ENCODE data around the gene FNIP2. TPM values are rescaled to one million over a fixed set of nuclear protein-coding genes. Genes with fewer than 3 reads are reported as not detected.

The FNIP2 gene
- polyA plus RNA-seq, 1 donor from 2014 or later: 51.7 TPM

- Histone ChIP-seq H3K4me2 (ENCODE audit: low read length) (no peak overlapping the region), H3K27ac (ENCODE audit: low read length) (no peak overlapping the region), H3K36me3 (ENCODE audit: insufficient read depth, low read length) (no peaks in the 10 kb centered on the region), H3K9me3 (ENCODE audit: low read length) (no peaks in the 10 kb centered on the region), H2AFZ (ENCODE audit: low read depth, low read length) (no peak overlapping the region), H3K27me3 (ENCODE audit: insufficient read depth, low read depth, low read length) (no peaks in the 10 kb centered on the region), H3K9ac (ENCODE audit: low read length) (no peak overlapping the region), H3K79me2 (replicated peaks; ENCODE audit: insufficient read depth, low read length) (peaks cover 37% of the 10 kb centered on the region), H3K4me3 (ENCODE audit: low read length) (no peak overlapping the region), H3K9me2 (ENCODE audit: insufficient read depth, low read length) (no peaks in the 10 kb centered on the region), H3F3A (ENCODE audit: insufficient read depth, low read length, poor library complexity, severe bottlenecking) (no peaks in the 10 kb centered on the region), H4K20me1 (ENCODE audit: insufficient read depth) (no peaks in the 10 kb centered on the region)
- TF ChIP-seq EZH2 (IDR thresholded peaks at IDR 0.05; ENCODE audit: borderline replicate concordance, insufficient read depth, low read length, poor library complexity, severe bottlenecking): no peak
- TF ChIP-seq SMC3 (conservative IDR thresholded peaks at IDR 0.05; ENCODE audit: poor library complexity): no peak
Observed at GRCh38 chr4:158766434-158767044, 2.3 kb upstream of the FNIP2 start.

DNA sequence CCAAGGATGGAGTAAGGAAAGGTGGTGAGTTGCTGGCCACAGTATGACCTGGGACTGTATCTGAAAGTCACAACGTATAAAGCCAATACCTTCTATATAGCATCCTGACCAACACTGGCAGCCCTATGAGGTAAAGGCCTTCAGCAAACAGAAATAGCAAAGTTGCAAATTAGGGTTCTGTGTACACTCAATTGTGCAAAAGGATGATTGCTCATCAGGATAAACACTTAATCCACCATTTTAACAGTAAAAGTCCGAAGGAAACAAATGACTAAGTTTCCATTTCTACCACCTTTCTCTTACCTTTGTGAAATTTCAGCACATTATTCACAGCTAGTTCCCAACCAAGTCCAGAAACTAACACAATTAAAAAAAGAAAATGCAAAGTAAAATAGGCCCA, 1.4 kb upstream of the FNIP2 start:
- peaks cover 46% of the 10 kb centered on the region for H3K79me2 ChIP-seq (replicated peaks; ENCODE audit: insufficient read depth, low read length)
- H3K36me3 ChIP-seq (ENCODE audit: insufficient read depth, low read length): no peaks in the 10 kb centered on the region
- no peaks in the 10 kb centered on the region for H3K27me3 ChIP-seq (ENCODE audit: insufficient read depth, low read depth, low read length)
- no peaks in the 10 kb centered on the region for H4K20me1 ChIP-seq (ENCODE audit: insufficient read depth)
- H3K4me3 ChIP-seq (ENCODE audit: low read length): peak overlapping the region; percentile 76
- H3K9me2 ChIP-seq (ENCODE audit: insufficient read depth, low read length): no peaks in the 10 kb centered on the region
- TF ChIP-seq MXI1 (conservative IDR thresholded peaks at IDR 0.05; ENCODE audit: poor library complexity, severe bottlenecking): no peak
- no peak for TF ChIP-seq POLR2AphosphoS5 (IDR thresholded peaks at IDR 0.05)
- no peak for TF ChIP-seq EZH2 (IDR thresholded peaks at IDR 0.05; ENCODE audit: borderline replicate concordance, insufficient read depth, low read length, poor library complexity, severe bottlenecking)
- TF ChIP-seq, protein P1, sequence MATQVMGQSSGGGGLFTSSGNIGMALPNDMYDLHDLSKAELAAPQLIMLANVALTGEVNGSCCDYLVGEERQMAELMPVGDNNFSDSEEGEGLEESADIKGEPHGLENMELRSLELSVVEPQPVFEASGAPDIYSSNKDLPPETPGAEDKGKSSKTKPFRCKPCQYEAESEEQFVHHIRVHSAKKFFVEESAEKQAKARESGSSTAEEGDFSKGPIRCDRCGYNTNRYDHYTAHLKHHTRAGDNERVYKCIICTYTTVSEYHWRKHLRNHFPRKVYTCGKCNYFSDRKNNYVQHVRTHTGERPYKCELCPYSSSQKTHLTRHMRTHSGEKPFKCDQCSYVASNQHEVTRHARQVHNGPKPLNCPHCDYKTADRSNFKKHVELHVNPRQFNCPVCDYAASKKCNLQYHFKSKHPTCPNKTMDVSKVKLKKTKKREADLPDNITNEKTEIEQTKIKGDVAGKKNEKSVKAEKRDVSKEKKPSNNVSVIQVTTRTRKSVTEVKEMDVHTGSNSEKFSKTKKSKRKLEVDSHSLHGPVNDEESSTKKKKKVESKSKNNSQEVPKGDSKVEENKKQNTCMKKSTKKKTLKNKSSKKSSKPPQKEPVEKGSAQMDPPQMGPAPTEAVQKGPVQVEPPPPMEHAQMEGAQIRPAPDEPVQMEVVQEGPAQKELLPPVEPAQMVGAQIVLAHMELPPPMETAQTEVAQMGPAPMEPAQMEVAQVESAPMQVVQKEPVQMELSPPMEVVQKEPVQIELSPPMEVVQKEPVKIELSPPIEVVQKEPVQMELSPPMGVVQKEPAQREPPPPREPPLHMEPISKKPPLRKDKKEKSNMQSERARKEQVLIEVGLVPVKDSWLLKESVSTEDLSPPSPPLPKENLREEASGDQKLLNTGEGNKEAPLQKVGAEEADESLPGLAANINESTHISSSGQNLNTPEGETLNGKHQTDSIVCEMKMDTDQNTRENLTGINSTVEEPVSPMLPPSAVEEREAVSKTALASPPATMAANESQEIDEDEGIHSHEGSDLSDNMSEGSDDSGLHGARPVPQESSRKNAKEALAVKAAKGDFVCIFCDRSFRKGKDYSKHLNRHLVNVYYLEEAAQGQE (IDR thresholded peaks at IDR 0.05; ENCODE audit: borderline replicate concordance): no peak
- TF ChIP-seq EP300 (conservative IDR thresholded peaks at IDR 0.05; ENCODE audit: poor library complexity, severe bottlenecking): no peak
- no peak for TF ChIP-seq RAD21 (conservative IDR thresholded peaks at IDR 0.05)
- TF ChIP-seq CTCF (IDR thresholded peaks at IDR 0.05; ENCODE audit: poor library complexity, severe bottlenecking): no peak
- TF ChIP-seq TAF1 (IDR thresholded peaks at IDR 0.05; ENCODE audit: low read depth): no peak
- no peak for TF ChIP-seq SMC3 (conservative IDR thresholded peaks at IDR 0.05; ENCODE audit: poor library complexity)
- H3K9me3 ChIP-seq (ENCODE audit: low read length): no peaks in the 10 kb centered on the region
- peak overlapping the region; percentile 93 for H3K27ac ChIP-seq (ENCODE audit: low read length)
- H3K4me2 ChIP-seq (ENCODE audit: low read length): peak overlapping the region; percentile 76
- no peaks in the 10 kb centered on the region for H3F3A ChIP-seq (ENCODE audit: insufficient read depth, low read length, poor library complexity, severe bottlenecking)
- no peak overlapping the region for H3K9ac ChIP-seq (ENCODE audit: low read length)
- H2AFZ ChIP-seq (ENCODE audit: low read depth, low read length): peak overlapping the region; percentile 87

All from neural cell (in vitro differentiated cells).